GM23338 (cell line): ENCODE data around the gene C4orf51. TPM values are rescaled to one million over a fixed set of nuclear protein-coding genes. Genes with fewer than 3 reads are reported as not detected.

Experiments
- ATAC-seq: fragments of 200-7000 bp; cut with Tn5 transposase; 3 replicates; pipeline ENCODE4 v1.9.1; 2020
- DNase-seq: peaks from one replicate; pipeline ENCODE4 v3.0.0-alpha.2; 2015; ENCODE audit warnings: low spot score
- H2AFZ ChIP-seq: fragments of 200-600 bp; sonication (generic); 2 replicates; pipeline ENCODE4 v1.8.0; 2016; ENCODE audit warnings: antibody characterized with exemption, mild to moderate bottlenecking, moderate library complexity
- H3F3A ChIP-seq: fragments of 200-600 bp; sonication (generic); replicated peaks from 2 replicates; pipeline ENCODE4 v1.8.0; 2017; ENCODE audit warnings: antibody characterized with exemption, mixed run types, low read depth
- H3K27ac ChIP-seq: fragments of 200-600 bp; sonication (generic); 2 replicates; pipeline ENCODE4 v1.6.1; 2016; ENCODE audit warnings: low read depth
- H3K27me3 ChIP-seq: fragments of 200-600 bp; sonication (generic); 2 replicates; pipeline ENCODE4 v1.8.0; 2016; ENCODE audit warnings: mild to moderate bottlenecking, mixed run types, moderate library complexity; ENCODE audit not compliant: insufficient read depth
- H3K36me3 ChIP-seq: fragments of 200-600 bp; sonication (generic); 2 replicates; pipeline ENCODE4 v1.8.0; 2016; ENCODE audit warnings: mild to moderate bottlenecking; ENCODE audit not compliant: insufficient read depth
- H3K4me1 ChIP-seq: fragments of 200-600 bp; sonication (generic); 2 replicates; pipeline ENCODE4 v1.8.0; 2016; ENCODE audit warnings: mild to moderate bottlenecking, moderate library complexity; ENCODE audit not compliant: insufficient read depth
- H3K4me2 ChIP-seq: fragments of 200-600 bp; sonication (generic); 2 replicates; pipeline ENCODE4 v1.7.1; 2017; ENCODE audit warnings: mixed run types
- H3K4me3 ChIP-seq: fragments of 200-600 bp; sonication (generic); 2 replicates; pipeline ENCODE4 v1.6.1; 2016; ENCODE audit warnings: mixed run types
- H3K79me2 ChIP-seq: fragments of 200-600 bp; sonication (generic); replicated peaks from 2 replicates; pipeline ENCODE4 v1.8.0; 2017; ENCODE audit warnings: mild to moderate bottlenecking; ENCODE audit not compliant: insufficient read depth
- H3K9me2 ChIP-seq: fragments of 200-600 bp; sonication (generic); 2 replicates; pipeline ENCODE4 v1.8.0; 2017; ENCODE audit not compliant: insufficient read depth
- H4K20me1 ChIP-seq: fragments of 200-600 bp; sonication (generic); replicated peaks from 2 replicates; pipeline ENCODE4 v1.8.0; 2017; ENCODE audit warnings: mild to moderate bottlenecking; ENCODE audit not compliant: insufficient read depth
- H3K27ac Mint-ChIP-seq: 2 replicates; pipeline ENCODE4 v1.8.0; 2020; ENCODE audit warnings: inconsistent platforms, mild to moderate bottlenecking, moderate library complexity, mixed read lengths
- H3K27me3 Mint-ChIP-seq: 3 replicates; pipeline ENCODE4 v1.8.0; 2022; ENCODE audit warnings: low read depth, mild to moderate bottlenecking, moderate library complexity, mixed read lengths, inconsistent platforms; ENCODE audit not compliant: insufficient read depth, poor library complexity
- H3K36me3 Mint-ChIP-seq: 3 replicates; pipeline ENCODE4 v1.8.0; 2021; ENCODE audit warnings: low read depth, mild to moderate bottlenecking, inconsistent platforms, moderate library complexity, mixed read lengths
- H3K4me1 Mint-ChIP-seq: 3 replicates; pipeline ENCODE4 v1.8.0; 2020; ENCODE audit warnings: mild to moderate bottlenecking, inconsistent platforms, mixed read lengths
- H3K4me3 Mint-ChIP-seq: 3 replicates; pipeline ENCODE4 v1.8.0; 2021; ENCODE audit warnings: moderate library complexity, mild to moderate bottlenecking, inconsistent platforms, mixed read lengths
- H3K9me3 Mint-ChIP-seq: 3 replicates; pipeline ENCODE4 v1.8.0; 2020; ENCODE audit warnings: moderate library complexity, mild to moderate bottlenecking, inconsistent platforms, mixed read lengths
- CREB1 ChIP-seq: fragments of 250-450 bp; sonication (Bioruptor Pico); IDR thresholded peaks from 2 replicates; pipeline ENCODE4 v1.5.0; 2020; ENCODE audit warnings: low read depth, mild to moderate bottlenecking, moderate library complexity
- EZH2 ChIP-seq: fragments of 200-600 bp; sonication (generic); IDR thresholded peaks from one replicate; pipeline ENCODE4 v1.8.0; 2017; ENCODE audit warnings: antibody characterized with exemption, mild to moderate bottlenecking, low read depth; ENCODE audit not compliant: unreplicated experiment
- EZH2phosphoT487 ChIP-seq: fragments of 200-600 bp; sonication (generic); IDR thresholded peaks from one replicate; pipeline ENCODE4 v1.8.1; 2018; ENCODE audit warnings: antibody characterized with exemption; ENCODE audit not compliant: unreplicated experiment
- POLR2AphosphoS5 ChIP-seq: IDR thresholded peaks from 2 replicates; pipeline ENCODE4 v1.6.1; 2016; ENCODE audit warnings: antibody characterized with exemption, low read depth
- STAT1 ChIP-seq: IDR thresholded peaks from one replicate; pipeline ENCODE4 v1.6.1; 2016; ENCODE audit warnings: antibody characterized with exemption; ENCODE audit not compliant: unreplicated experiment
- ZNF114 ChIP-seq: fragments of 250-450 bp; sonication (Bioruptor Pico); IDR thresholded peaks from 2 replicates; pipeline ENCODE4 v1.5.0; 2020; ENCODE audit warnings: mild to moderate bottlenecking, moderate library complexity
- ZNF331 ChIP-seq: fragments of 250-450 bp; sonication (Bioruptor Pico); IDR thresholded peaks from 2 replicates; pipeline ENCODE4 v1.5.0; 2020; ENCODE audit warnings: low read depth, mild to moderate bottlenecking, moderate library complexity
- ZNF462 ChIP-seq: fragments of 250-450 bp; sonication (Bioruptor Pico); IDR thresholded peaks from 2 replicates; pipeline ENCODE4 v1.5.0; 2020; ENCODE audit warnings: mild to moderate bottlenecking, moderate library complexity
- polyA plus RNA-seq: library from polyadenylated mRNA; unstranded; fragments of >200 nt; fragmentation: Nextera tagmentation; extraction: Ambion mirVana; gene quantifications from 2 replicates; pipeline ENCODE4 v1.2.1, GENCODE V29; 2016
- total RNA-seq: library from RNA; depleted of rRNA; stranded (reverse); fragments of >200 nt; shearing (Covaris generic); gene quantifications from 2 replicates; pipeline ENCODE4 v1.2.3, GENCODE V29; 2014

Gene C4orf51
- total and polyA plus RNA-seq, 2 experiments from 2014 or later = not detected

- no peaks in the 10 kb centered on the region; the same call in 2 of the 3 replicates for H3K9me3 Mint-ChIP-seq
- no peak for DNase-seq
- H3K79me2 ChIP-seq = no peaks in the 10 kb centered on the region
- H3K4me1 ChIP-seq = no peaks in the 10 kb centered on the region
- H3K4me3 Mint-ChIP-seq = no peak overlapping the region
- H3K4me2 ChIP-seq = no peak overlapping the region
- H3F3A ChIP-seq = no peaks in the 10 kb centered on the region
- no peaks in the 10 kb centered on the region for H4K20me1 ChIP-seq
- TF ChIP-seq ZNF114 (CRISPR knock-in tag) (no peak), STAT1 (no peak), EZH2phosphoT487 (no peak), EZH2 (no peak)
- H3K27ac ChIP-seq = no peak overlapping the region
- ATAC-seq = no peak
- H3K27me3 ChIP-seq = no peaks in the 10 kb centered on the region
- H3K4me1 Mint-ChIP-seq = no peaks in the 10 kb centered on the region
- no peak overlapping the region for H2AFZ ChIP-seq
- H3K9me2 ChIP-seq = no peaks in the 10 kb centered on the region
- no peaks in the 10 kb centered on the region for H3K27me3 Mint-ChIP-seq
- H3K36me3 ChIP-seq = peaks cover 6% of the 10 kb centered on the region; the same call in 1 of the 2 replicates
- H3K27ac Mint-ChIP-seq = no peak overlapping the region
- no peak overlapping the region for H3K4me3 ChIP-seq
- H3K36me3 Mint-ChIP-seq = peaks cover 19% of the 10 kb centered on the region; the same call in 2 of the 3 replicates
Measured at GRCh38 chr4:145656156-145656555, 23.8 kb upstream of the C4orf51 start.

- Histone ChIP-seq H3K4me2 (no peak overlapping the region), H3K79me2 (no peaks in the 10 kb centered on the region), H3K4me1 (no peaks in the 10 kb centered on the region), H3K27ac (no peak overlapping the region), H3K27me3 (no peaks in the 10 kb centered on the region), H3K4me3 (no peak overlapping the region), H4K20me1 (no peaks in the 10 kb centered on the region), H3K36me3 (peaks cover 6% of the 10 kb centered on the region; the same call in 1 of the 2 replicates), H2AFZ (no peak overlapping the region), H3K9me2 (0 out of 2 replicates have a peak, but pooled peaks cover 2% of the 10 kb centered on the region), H3F3A (no peaks in the 10 kb centered on the region)
- TF ChIP-seq CREB1 (CRISPR knock-in tag) (no peak), ZNF462 (CRISPR knock-in tag) (no peak), POLR2AphosphoS5 (no peak), EZH2 (no peak), ZNF331 (CRISPR knock-in tag) (no peak)
- Mint-ChIP-seq H3K9me3 (no peaks in the 10 kb centered on the region), H3K4me3 (no peak overlapping the region), H3K27ac (no peak overlapping the region), H3K36me3 (peaks cover 10% of the 10 kb centered on the region; the same call in 2 of the 3 replicates), H3K4me1 (no peaks in the 10 kb centered on the region), H3K27me3 (no peaks in the 10 kb centered on the region)
- DNase-seq (no peak), ATAC-seq (no peak)
Measured at GRCh38 chr4:145660064-145660463, 19.9 kb upstream of the C4orf51 start.
